ENCODE measurements around the gene AFF4. TPM values are rescaled to one million over a fixed set of nuclear protein-coding genes. Genes with fewer than 3 reads are reported as not detected.
A peak's percentile ranks its signal among the peaks of the same experiment; 100 is the strongest.

The AFF4 gene
- total RNA-seq, 1 donor from 2014 or later, result 79.1 TPM

DNA sequence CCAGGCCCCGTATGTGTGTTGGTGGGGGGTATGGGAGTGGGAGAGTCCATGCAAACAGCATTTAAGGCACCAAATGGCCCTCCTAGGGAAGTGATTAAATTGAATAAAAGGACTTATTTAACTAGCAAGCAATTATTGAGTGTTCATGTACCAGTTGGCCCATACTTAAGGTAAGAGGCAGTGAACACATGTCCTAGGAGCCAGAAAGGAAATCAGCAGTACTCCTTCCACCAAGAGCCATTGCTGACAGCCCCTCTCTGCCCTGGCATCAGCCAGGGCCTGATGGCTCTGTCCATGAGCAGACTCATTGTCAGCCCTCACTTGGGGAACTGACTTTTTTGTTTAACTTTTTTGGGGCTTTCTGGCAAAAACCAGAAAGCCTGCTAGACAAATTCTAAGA lies 122.5 kb downstream of the AFF4 start:
- H3K27ac ChIP-seq, result peak overlapping the region; percentile 88
- no peaks in the 10 kb centered on the region for H3K9me3 ChIP-seq
- no peaks in the 10 kb centered on the region for H3K36me3 ChIP-seq
- H3K4me1 ChIP-seq, result peaks cover 27% of the 10 kb centered on the region
- H3K27me3 ChIP-seq, result no peaks in the 10 kb centered on the region
- H3K4me3 ChIP-seq, result no peak overlapping the region
- DNase-seq (ENCODE audit: extremely low spot score in 2 of 2), result no peak
- no peak for TF ChIP-seq POLR2A (IDR thresholded peaks at IDR 0.05)
- intact Hi-C loops (cut with DNase I), result no loop called here

DNA sequence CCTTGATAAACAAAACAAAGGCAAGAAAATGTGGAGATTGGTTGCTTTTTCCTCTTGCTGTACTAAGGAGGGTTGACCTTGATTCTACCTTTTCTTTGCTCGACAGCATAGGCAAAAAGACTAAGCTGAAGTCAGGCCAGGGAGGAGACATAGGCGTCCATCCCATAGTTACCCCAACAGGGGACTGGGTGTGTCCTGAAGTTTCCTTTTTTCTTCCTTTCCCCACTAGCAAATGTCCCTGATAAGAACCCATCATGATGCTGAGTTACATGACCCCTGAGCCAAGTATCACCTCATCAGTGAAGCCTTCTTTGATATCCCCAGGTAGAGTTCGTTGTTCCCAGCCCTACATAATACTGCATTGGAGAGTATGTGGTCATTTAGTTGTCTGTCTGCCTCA lies 123.1 kb downstream of the AFF4 start:
- no peaks in the 10 kb centered on the region for H3K27me3 ChIP-seq
- no peak for DNase-seq (ENCODE audit: extremely low spot score in 2 of 2)
- H3K27ac ChIP-seq, result peak overlapping the region; percentile 88
- no peaks in the 10 kb centered on the region for H3K9me3 ChIP-seq
- TF ChIP-seq POLR2A (IDR thresholded peaks at IDR 0.05), result no peak
- TF ChIP-seq POLR2AphosphoS5 (IDR thresholded peaks at IDR 0.05; ENCODE audit: insufficient read depth in 1 of 2, low read depth in 1 of 2), result no peak
- TF ChIP-seq, protein P1, sequence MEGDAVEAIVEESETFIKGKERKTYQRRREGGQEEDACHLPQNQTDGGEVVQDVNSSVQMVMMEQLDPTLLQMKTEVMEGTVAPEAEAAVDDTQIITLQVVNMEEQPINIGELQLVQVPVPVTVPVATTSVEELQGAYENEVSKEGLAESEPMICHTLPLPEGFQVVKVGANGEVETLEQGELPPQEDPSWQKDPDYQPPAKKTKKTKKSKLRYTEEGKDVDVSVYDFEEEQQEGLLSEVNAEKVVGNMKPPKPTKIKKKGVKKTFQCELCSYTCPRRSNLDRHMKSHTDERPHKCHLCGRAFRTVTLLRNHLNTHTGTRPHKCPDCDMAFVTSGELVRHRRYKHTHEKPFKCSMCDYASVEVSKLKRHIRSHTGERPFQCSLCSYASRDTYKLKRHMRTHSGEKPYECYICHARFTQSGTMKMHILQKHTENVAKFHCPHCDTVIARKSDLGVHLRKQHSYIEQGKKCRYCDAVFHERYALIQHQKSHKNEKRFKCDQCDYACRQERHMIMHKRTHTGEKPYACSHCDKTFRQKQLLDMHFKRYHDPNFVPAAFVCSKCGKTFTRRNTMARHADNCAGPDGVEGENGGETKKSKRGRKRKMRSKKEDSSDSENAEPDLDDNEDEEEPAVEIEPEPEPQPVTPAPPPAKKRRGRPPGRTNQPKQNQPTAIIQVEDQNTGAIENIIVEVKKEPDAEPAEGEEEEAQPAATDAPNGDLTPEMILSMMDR (IDR thresholded peaks at IDR 0.05), result no peak
- no peak overlapping the region for H3K4me3 ChIP-seq
- peaks cover 27% of the 10 kb centered on the region for H3K4me1 ChIP-seq
- no peaks in the 10 kb centered on the region for H3K36me3 ChIP-seq
- intact Hi-C loops (cut with DNase I), result no loop called here

DNA sequence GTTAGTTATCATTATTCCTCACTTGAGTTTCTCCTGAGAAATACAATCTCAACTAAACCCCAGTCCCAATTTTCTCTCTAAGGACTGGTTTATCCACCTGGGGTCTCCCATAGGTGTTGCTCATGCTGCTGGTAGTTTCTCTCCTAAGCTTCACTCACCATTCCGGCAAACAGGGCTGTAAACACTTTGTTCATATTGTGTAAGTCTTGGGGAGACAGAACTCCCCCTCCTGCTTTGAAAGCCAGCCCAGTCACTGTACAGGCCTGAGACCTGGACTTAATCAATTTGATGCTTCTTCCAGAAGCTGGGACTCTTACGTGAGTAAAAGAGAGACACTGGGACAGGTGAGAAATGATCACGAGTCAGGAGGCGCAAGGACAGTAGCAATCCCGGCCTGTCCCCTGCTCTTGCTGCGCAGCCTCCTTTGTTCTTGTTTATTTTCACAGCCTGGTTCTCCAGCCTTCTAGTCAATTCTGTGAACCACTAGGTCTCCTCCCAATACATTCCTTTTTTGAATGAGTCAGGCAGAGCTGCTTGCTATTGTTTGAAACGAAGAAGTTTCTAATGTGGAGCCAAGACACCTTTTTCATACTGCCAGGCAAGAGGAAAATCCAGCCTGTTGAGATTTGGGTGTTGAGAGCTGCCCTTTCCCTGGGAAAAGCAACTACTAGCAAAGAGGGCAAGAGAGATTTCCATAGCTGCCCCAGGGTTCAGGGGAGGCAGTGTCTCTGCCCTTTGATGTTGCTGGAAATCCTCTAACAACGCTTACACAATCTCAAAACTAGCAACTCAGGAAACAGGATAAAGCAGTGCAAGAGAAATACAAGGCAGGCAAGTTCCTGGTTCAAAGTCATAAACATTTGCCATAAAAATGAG lies 123.8 kb downstream of the AFF4 start:
- intact Hi-C loops (cut with DNase I), result no loop called here
- TF ChIP-seq POLR2A (IDR thresholded peaks at IDR 0.05) (no peak), POLR2AphosphoS5 (IDR thresholded peaks at IDR 0.05; ENCODE audit: insufficient read depth in 1 of 2, low read depth in 1 of 2) (peak in 1 of 2 donors; percentile 86)
- Histone ChIP-seq H3K4me1 (peaks cover 27% of the 10 kb centered on the region), H3K27ac (peak overlapping the region; percentile 88), H3K9me3 (no peaks in the 10 kb centered on the region), H3K36me3 (no peaks in the 10 kb centered on the region), H3K27me3 (no peaks in the 10 kb centered on the region), H3K4me3 (no peak overlapping the region)
- no peak for DNase-seq (ENCODE audit: extremely low spot score in 2 of 2)

DNA sequence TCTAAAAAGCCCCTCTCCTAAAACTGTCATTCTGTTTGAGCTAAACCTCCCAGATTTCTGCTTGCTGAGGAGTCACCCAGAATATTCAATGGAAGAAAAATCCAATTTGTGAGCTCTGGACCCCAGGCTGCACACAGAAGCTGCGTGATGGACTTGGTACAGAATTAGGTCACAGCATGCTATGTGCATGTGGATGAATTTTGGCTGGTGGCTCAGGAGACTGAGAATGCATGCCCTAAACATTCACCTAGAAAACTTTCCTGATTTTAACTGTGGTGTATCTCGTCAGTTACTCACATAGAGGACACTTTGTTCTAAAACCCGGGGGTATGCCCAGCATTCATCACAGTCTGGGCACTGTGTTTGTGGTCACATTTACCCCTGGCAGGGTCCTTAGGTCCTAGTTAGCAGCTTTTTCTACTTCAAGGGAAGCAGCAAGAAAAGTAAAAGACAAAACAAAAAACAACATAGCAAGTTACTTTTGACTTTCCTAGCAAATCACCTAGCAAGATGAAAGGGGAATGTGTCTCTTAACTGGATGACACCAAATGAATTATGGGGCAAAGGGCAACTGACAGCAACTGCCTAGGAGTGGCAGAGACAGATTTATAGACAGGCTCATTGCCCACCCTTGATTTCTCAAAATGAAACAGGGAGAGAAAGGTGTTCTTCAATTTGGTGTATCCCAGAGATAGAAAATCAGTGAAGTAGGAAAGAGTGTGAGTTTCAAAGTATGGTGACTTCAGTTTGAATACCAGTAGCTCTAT lies 124.7 kb downstream of the AFF4 start:
- Histone ChIP-seq H3K4me1 (peaks cover 27% of the 10 kb centered on the region), H3K36me3 (no peaks in the 10 kb centered on the region), H3K9me3 (no peaks in the 10 kb centered on the region), H3K27me3 (no peaks in the 10 kb centered on the region), H3K4me3 (no peak overlapping the region), H3K27ac (peak overlapping the region; percentile 88)
- DNase-seq (ENCODE audit: extremely low spot score in 2 of 2), result no peak
- intact Hi-C loops (cut with DNase I), result no loop called here
- TF ChIP-seq POLR2AphosphoS5 (IDR thresholded peaks at IDR 0.05; ENCODE audit: insufficient read depth in 1 of 2, low read depth in 1 of 2) (no peak), POLR2A (IDR thresholded peaks at IDR 0.05) (no peak)
- TF ChIP-seq, protein P1 (IDR thresholded peaks at IDR 0.05), result no peak

DNA sequence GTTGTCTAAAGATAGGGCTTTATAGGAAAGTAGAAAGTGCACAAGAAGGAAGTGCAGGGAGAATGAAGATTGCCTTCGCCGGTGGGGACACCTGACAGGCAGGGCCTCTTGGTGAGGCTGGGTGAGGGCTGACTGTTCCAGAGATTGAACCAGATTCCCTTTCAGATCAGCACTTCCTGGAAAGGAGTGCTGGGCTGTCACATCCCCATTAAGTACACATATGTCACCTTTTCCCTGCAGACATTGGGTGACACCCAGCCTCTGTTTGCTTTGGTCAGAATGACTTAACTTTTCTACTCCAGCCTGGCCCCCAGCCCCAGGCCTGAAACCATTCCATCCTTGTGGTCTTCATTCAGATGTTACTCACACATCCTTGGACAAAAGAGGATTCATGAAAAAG lies 125.6 kb downstream of the AFF4 start:
- peak in 1 of 2 donors; percentile 34 for DNase-seq (ENCODE audit: extremely low spot score in 2 of 2)
- intact Hi-C loops (cut with DNase I), result no loop called here
- Histone ChIP-seq H3K4me3 (no peak overlapping the region), H3K27me3 (no peaks in the 10 kb centered on the region), H3K4me1 (peaks cover 27% of the 10 kb centered on the region), H3K36me3 (no peaks in the 10 kb centered on the region), H3K27ac (no peak overlapping the region), H3K9me3 (no peaks in the 10 kb centered on the region)
- TF ChIP-seq POLR2AphosphoS5 (IDR thresholded peaks at IDR 0.05; ENCODE audit: insufficient read depth in 1 of 2, low read depth in 1 of 2) (no peak), POLR2A (IDR thresholded peaks at IDR 0.05) (no peak)
- TF ChIP-seq, protein P1 (IDR thresholded peaks at IDR 0.05), result no peak
